ENCODE measurements around the gene OR10H1.

The OR10H1 gene

DNA sequence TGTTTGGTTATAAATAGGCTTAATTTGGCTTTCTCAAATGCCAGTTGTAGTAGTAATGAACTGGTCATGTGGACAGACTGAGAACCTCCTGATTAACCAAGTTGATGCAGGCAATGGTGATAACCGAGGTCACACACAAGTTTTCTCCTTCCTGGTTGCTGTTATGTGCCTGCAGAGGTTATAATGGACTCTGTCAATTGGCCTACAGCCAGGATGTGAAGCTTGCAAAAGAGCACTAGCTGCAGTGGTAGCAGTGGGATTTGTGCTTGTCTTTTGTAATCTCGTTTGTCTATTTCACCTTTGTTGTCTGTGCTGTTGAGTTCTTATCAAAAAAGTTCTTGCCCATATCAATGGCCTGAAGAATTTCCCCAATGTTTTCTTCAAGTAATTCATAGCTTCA is 57.1 kb downstream of the OR10H1 start:
- TF ChIP-seq, protein P1, sequence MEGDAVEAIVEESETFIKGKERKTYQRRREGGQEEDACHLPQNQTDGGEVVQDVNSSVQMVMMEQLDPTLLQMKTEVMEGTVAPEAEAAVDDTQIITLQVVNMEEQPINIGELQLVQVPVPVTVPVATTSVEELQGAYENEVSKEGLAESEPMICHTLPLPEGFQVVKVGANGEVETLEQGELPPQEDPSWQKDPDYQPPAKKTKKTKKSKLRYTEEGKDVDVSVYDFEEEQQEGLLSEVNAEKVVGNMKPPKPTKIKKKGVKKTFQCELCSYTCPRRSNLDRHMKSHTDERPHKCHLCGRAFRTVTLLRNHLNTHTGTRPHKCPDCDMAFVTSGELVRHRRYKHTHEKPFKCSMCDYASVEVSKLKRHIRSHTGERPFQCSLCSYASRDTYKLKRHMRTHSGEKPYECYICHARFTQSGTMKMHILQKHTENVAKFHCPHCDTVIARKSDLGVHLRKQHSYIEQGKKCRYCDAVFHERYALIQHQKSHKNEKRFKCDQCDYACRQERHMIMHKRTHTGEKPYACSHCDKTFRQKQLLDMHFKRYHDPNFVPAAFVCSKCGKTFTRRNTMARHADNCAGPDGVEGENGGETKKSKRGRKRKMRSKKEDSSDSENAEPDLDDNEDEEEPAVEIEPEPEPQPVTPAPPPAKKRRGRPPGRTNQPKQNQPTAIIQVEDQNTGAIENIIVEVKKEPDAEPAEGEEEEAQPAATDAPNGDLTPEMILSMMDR (conservative IDR thresholded peaks at IDR 0.05; ENCODE audit: low read depth, low read length), result no peak

More for the DNA sequence above, 57.1 kb downstream of the OR10H1 start:
- no peak for DNase-seq (ENCODE audit: low read depth)
- H3K4me3 ChIP-seq (ENCODE audit: low read depth, low read length), result no peak overlapping the region

Data from choroid plexus epithelial cell (primary cell).